Panc1 (cell line): ENCODE data around the gene HOXC9. TPM values are rescaled to one million over a fixed set of nuclear protein-coding genes. Genes with fewer than 3 reads are reported as not detected.

Experiments used
- ATAC-seq: fragments of 200-7000 bp; cut with Tn5 transposase; 2 replicates; pipeline ENCODE4 v1.9.1; 2020; ENCODE audit warnings: mild to moderate bottlenecking, moderate library complexity
- BruUV-seq: library from RNA; stranded (reverse); fragments of 400-500 nt; replicated peaks from 2 replicates; lab custom pipeline; 2021; lab: Mats Ljungman, UMichigan
- CTCF ChIA-PET: fragments of 300-600 bp; sonication (Branson Sonifier 250); formaldehyde crosslinking; loops from one replicate; lab custom pipeline; 2022; ENCODE audit warnings: antibody characterized with exemption; lab: Charles Lee
- POLR2A ChIA-PET: fragments of 300-600 bp; sonication (Branson Sonifier 250); formaldehyde crosslinking; loops from one replicate; lab custom pipeline; 2022; ENCODE audit warnings: antibody characterized with exemption; lab: Charles Lee
- DNase-seq: peaks from one replicate; pipeline ENCODE4 v3.0.0-alpha.2; 2010; ENCODE audit warnings: low read depth, low spot score
- H3K27ac ChIP-seq: 2 replicates; pipeline ENCODE4 v1.5.1; 2011; ENCODE audit warnings: mild to moderate bottlenecking, low read length, inconsistent platforms
- H3K27me3 ChIP-seq: fragments of 200-500 bp; sonication (Bioruptor generic); 2 replicates; pipeline ENCODE4 v1.6.0; 2014; ENCODE audit warnings: low read length, inconsistent platforms; ENCODE audit not compliant: control insufficient read depth, insufficient read depth
- H3K36me3 ChIP-seq: fragments of 200-500 bp; sonication (Bioruptor generic); 2 replicates; pipeline ENCODE4 v1.5.1; 2014; ENCODE audit warnings: inconsistent platforms, mild to moderate bottlenecking, low read length, moderate library complexity; ENCODE audit not compliant: control insufficient read depth, insufficient read depth
- H3K4me1 ChIP-seq: 2 replicates; pipeline ENCODE4 v1.5.1; 2011; ENCODE audit warnings: inconsistent platforms, mild to moderate bottlenecking, low read length, moderate library complexity; ENCODE audit not compliant: control insufficient read depth, insufficient read depth
- H3K4me3 ChIP-seq, 2 experiments: 2 replicates each; pipeline ENCODE4 v1.5.1; 2011 to 2012; ENCODE audit warnings: low read depth in 2 of 2, low read length in 2 of 2, mild to moderate bottlenecking in 2 of 2, inconsistent platforms in 1 of 2, moderate library complexity in 1 of 2
- H3K9me3 ChIP-seq: fragments of 200-500 bp; sonication (Bioruptor generic); 2 replicates; pipeline ENCODE4 v1.5.1; 2014; ENCODE audit warnings: low read depth, mild to moderate bottlenecking, inconsistent platforms, low read length, moderate library complexity; ENCODE audit not compliant: control insufficient read depth, insufficient read depth
- POLR2AphosphoS5 ChIP-seq: IDR thresholded peaks from 2 replicates; pipeline ENCODE4 v1.6.1; 2012; ENCODE audit warnings: mild to moderate bottlenecking, low read depth, low read length, moderate library complexity
- SIN3A ChIP-seq: IDR thresholded peaks from 2 replicates; pipeline ENCODE4 v1.6.1; 2012; ENCODE audit warnings: low read depth, mild to moderate bottlenecking, low read length, moderate library complexity, borderline replicate concordance; ENCODE audit not compliant: insufficient read depth
- TCF7L2 ChIP-seq: IDR thresholded peaks from 2 replicates; pipeline ENCODE4 v1.6.1; 2011; ENCODE audit warnings: mild to moderate bottlenecking, low read depth, low read length, inconsistent platforms
- in situ Hi-C: cut with HindIII; loops from 2 replicates; pipeline ENCODE4 v1.10.0; 2016; ENCODE audit warnings: low sequenced_read_pairs, low pct_unique_long_range_greater_than_20kb
- intact Hi-C: fragments of 100-400 bp; cut with micrococcal nuclease; formaldehyde crosslinking; loops from one replicate; pipeline ENCODE4 v1.10.0; 2022; ENCODE audit not compliant: unreplicated experiment
- total RNA-seq: library from RNA; stranded (reverse); gene quantifications from one replicate; pipeline ENCODE4 v1.2.1, GENCODE V29; 2021; ENCODE audit not compliant: unreplicated experiment
- TF ChIP-seq, protein P1 (sequence below), 2 experiments: IDR thresholded peaks; 2 replicates each; pipeline ENCODE4 v1.6.1; 2011 to 2012; ENCODE audit warnings: low read depth in 2 of 2, control low read depth in 1 of 2, low read length in 1 of 2, mild to moderate bottlenecking in 1 of 2, moderate library complexity in 1 of 2; ENCODE audit not compliant: insufficient read depth in 1 of 2
- TF ChIP-seq, protein P2 (sequence below): fragments of 450-650 bp; IDR thresholded peaks from 2 replicates; pipeline ENCODE4 v1.5.1; 2017; ENCODE audit warnings: mild to moderate bottlenecking

Gene HOXC9
- total RNA-seq, 1 experiment from 2014 or later, result 37.2 TPM

DNA sequence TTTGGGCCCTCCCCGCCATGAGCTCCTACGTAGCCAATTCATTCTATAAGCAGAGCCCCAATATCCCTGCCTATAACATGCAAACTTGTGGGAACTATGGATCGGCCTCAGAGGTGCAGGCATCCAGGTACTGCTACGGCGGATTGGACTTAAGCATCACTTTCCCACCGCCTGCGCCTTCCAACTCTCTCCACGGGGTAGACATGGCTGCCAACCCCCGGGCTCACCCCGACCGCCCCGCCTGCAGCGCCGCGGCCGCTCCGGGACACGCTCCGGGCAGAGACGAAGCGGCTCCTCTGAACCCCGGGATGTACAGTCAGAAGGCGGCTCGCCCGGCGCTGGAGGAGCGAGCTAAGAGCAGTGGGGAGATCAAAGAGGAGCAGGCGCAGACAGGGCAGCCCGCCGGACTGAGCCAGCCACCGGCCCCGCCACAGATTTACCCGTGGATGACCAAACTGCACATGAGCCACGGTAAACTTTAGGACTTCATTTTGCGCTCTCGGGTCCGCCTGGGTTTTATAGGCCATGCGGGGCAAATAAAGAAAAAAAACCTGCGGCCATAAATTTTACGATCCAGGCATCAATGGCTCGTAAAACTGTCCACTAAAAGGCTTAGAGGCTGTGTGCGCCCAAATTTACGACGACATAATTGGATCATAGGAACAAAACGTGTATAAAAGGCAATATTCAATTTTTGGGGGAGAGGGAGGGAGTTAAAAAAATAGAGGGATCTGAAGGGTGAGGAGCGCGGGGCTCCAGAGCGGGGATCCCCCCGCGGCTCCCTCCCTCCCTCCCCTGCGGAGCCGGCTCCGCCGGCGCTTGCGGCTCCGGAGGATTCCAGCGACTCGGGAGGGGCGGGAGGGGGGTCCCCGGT, 33.4 kb downstream of the HOXC9 start:
- Histone ChIP-seq H3K4me3 (peak overlapping the region in 1 of 2 experiments; percentile 12; a peak in 1 of 4 replicates), H3K36me3 (peaks cover 4% of the 10 kb centered on the region; the same call in 1 of the 2 replicates), H3K27ac (peak overlapping the region; percentile 0; the same call in 1 of the 2 replicates), H3K27me3 (no peaks in the 10 kb centered on the region), H3K9me3 (no peaks in the 10 kb centered on the region), H3K4me1 (peaks cover 95% of the 10 kb centered on the region)
- DNase-seq, result no peak
- intact Hi-C loops, result loop anchor here (2.0 kb wide), 1 partner anchor 167 kb away; no protein-coding TSS in a partner anchor
- ChIA-PET CTCF (interaction anchor here (0.6 to 1.8 kb wide), 6 partner anchors 10 to 175 kb away, joined by 5 to 17 read pairs (median 8); no protein-coding TSS in a partner anchor), POLR2A (no interaction called here)
- no peak for ATAC-seq
- in situ Hi-C loops, result no loop called here
- BruUV-seq, result TSS peak; percentile 26
- peak; percentile 72; the same call in 1 of the 2 replicates for TF ChIP-seq TCF7L2
- TF ChIP-seq, protein P1, sequence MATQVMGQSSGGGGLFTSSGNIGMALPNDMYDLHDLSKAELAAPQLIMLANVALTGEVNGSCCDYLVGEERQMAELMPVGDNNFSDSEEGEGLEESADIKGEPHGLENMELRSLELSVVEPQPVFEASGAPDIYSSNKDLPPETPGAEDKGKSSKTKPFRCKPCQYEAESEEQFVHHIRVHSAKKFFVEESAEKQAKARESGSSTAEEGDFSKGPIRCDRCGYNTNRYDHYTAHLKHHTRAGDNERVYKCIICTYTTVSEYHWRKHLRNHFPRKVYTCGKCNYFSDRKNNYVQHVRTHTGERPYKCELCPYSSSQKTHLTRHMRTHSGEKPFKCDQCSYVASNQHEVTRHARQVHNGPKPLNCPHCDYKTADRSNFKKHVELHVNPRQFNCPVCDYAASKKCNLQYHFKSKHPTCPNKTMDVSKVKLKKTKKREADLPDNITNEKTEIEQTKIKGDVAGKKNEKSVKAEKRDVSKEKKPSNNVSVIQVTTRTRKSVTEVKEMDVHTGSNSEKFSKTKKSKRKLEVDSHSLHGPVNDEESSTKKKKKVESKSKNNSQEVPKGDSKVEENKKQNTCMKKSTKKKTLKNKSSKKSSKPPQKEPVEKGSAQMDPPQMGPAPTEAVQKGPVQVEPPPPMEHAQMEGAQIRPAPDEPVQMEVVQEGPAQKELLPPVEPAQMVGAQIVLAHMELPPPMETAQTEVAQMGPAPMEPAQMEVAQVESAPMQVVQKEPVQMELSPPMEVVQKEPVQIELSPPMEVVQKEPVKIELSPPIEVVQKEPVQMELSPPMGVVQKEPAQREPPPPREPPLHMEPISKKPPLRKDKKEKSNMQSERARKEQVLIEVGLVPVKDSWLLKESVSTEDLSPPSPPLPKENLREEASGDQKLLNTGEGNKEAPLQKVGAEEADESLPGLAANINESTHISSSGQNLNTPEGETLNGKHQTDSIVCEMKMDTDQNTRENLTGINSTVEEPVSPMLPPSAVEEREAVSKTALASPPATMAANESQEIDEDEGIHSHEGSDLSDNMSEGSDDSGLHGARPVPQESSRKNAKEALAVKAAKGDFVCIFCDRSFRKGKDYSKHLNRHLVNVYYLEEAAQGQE (IDR thresholded peaks at IDR 0.05; ENCODE audit: insufficient read depth in 1 of 2, low read depth in 2 of 2, low read length in 1 of 2), result no peak

DNA sequence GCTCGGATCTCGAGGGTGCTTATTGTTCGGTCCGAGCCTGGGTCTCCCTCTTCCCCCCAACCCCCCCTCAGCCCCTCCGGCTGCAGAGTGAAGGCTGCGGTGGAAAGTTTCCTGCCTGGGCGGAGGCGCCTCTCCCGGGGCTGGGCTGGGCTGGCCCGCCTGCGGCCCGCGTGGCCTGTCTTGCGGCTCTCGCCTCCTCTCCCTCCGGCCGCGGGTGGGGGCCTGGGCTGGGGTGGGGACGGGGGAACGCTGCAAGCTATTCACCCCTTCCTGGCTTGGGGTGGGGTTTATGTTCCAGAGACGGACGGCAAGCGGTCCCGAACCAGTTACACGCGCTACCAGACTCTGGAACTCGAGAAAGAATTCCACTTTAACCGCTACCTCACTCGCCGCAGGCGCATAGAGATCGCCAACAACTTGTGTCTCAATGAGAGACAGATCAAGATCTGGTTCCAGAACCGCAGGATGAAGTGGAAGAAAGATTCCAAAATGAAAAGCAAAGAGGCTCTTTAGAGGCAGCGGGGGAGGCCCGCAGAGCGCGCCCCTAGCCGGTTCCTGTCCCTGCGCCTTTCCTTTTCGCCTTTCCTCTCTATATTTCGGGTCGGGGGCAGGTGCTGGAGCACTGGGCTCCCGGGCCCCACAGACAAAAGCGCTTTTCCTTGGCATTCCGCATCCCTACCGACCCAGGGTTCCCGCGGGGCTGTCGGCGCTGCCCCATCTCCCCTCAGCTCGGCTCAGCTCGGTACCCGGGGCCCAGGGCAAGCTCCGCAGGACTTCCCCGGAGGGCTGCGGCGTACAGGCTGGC, 34.2 kb downstream of the HOXC9 start:
- intact Hi-C loops, result loop anchor here (2.0 kb wide), 1 partner anchor 167 kb away; no protein-coding TSS in a partner anchor
- in situ Hi-C loops, result no loop called here
- H3K4me3 ChIP-seq, result no peak overlapping the region; a peak in 1 of 4 replicates
- peaks cover 4% of the 10 kb centered on the region; the same call in 1 of the 2 replicates for H3K36me3 ChIP-seq
- H3K27ac ChIP-seq, result no peak overlapping the region
- CTCF ChIA-PET, result no interaction called here
- ATAC-seq (no peak), DNase-seq (no peak)
- no TSS peak for BruUV-seq
- peaks cover 95% of the 10 kb centered on the region for H3K4me1 ChIP-seq
- TF ChIP-seq, protein P2, sequence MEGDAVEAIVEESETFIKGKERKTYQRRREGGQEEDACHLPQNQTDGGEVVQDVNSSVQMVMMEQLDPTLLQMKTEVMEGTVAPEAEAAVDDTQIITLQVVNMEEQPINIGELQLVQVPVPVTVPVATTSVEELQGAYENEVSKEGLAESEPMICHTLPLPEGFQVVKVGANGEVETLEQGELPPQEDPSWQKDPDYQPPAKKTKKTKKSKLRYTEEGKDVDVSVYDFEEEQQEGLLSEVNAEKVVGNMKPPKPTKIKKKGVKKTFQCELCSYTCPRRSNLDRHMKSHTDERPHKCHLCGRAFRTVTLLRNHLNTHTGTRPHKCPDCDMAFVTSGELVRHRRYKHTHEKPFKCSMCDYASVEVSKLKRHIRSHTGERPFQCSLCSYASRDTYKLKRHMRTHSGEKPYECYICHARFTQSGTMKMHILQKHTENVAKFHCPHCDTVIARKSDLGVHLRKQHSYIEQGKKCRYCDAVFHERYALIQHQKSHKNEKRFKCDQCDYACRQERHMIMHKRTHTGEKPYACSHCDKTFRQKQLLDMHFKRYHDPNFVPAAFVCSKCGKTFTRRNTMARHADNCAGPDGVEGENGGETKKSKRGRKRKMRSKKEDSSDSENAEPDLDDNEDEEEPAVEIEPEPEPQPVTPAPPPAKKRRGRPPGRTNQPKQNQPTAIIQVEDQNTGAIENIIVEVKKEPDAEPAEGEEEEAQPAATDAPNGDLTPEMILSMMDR, result no peak
- TF ChIP-seq POLR2AphosphoS5 (no peak), SIN3A (no peak), TCF7L2 (no peak)
- TF ChIP-seq, protein P1 (IDR thresholded peaks at IDR 0.05; ENCODE audit: insufficient read depth in 1 of 2, low read depth in 2 of 2, low read length in 1 of 2), result no peak
- H3K9me3 ChIP-seq, result no peaks in the 10 kb centered on the region
- POLR2A ChIA-PET, result no interaction called here
- no peaks in the 10 kb centered on the region for H3K27me3 ChIP-seq
